Neuronal stem cell (in vitro differentiated cells): ENCODE measurements around the gene SZT2.

ENCODE experiments used
- DNase-seq: peaks from one replicate; pipeline ENCODE4 v3.0.0-alpha.2; 2013; ENCODE audit warnings: low spot score
- H2AFZ ChIP-seq: one replicate; pipeline ENCODE4 v1.6.1; 2013; ENCODE audit warnings: mild to moderate bottlenecking, low read length, inconsistent platforms
- H2AK5ac ChIP-seq: 2 replicates; pipeline ENCODE4 v1.6.1; 2013; ENCODE audit warnings: low read depth, mild to moderate bottlenecking, inconsistent platforms, low read length, moderate library complexity, mixed read lengths
- H2BK120ac ChIP-seq: 2 replicates; pipeline ENCODE4 v1.6.1; 2013; ENCODE audit warnings: low read depth, mild to moderate bottlenecking, inconsistent platforms, low read length, moderate library complexity, mixed read lengths
- H2BK12ac ChIP-seq: one replicate; pipeline ENCODE4 v1.6.1; 2013; ENCODE audit warnings: low read length, inconsistent platforms
- H2BK15ac ChIP-seq: 2 replicates; pipeline ENCODE4 v1.6.1; 2013; ENCODE audit warnings: mild to moderate bottlenecking, low read length, inconsistent platforms, mixed read lengths
- H2BK5ac ChIP-seq: one replicate; pipeline ENCODE4 v1.6.1; 2013; ENCODE audit warnings: inconsistent platforms, mild to moderate bottlenecking, low read length, moderate library complexity
- H3K14ac ChIP-seq: one replicate; pipeline ENCODE4 v1.6.1; 2013; ENCODE audit warnings: low read length, inconsistent platforms
- H3K18ac ChIP-seq: 2 replicates; pipeline ENCODE4 v1.6.1; 2013; ENCODE audit warnings: low read length, inconsistent platforms
- H3K23ac ChIP-seq: 2 replicates; pipeline ENCODE4 v1.6.1; 2013; ENCODE audit warnings: low read depth, mild to moderate bottlenecking, mixed read lengths, low read length, inconsistent platforms; ENCODE audit not compliant: poor library complexity
- H3K27ac ChIP-seq: replicated peaks from 3 replicates; pipeline ENCODE4 v1.5.1; 2013; ENCODE audit warnings: low read length, inconsistent platforms
- H3K27me3 ChIP-seq, 3 experiments: 2 replicates each; pipeline ENCODE4 v1.6.1; 2013; ENCODE audit warnings: low read length in 3 of 3, mild to moderate bottlenecking in 2 of 3, inconsistent platforms in 1 of 3, low read depth in 1 of 3, mixed read lengths in 1 of 3, moderate library complexity in 1 of 3; ENCODE audit not compliant: control insufficient read depth in 3 of 3, insufficient read depth in 3 of 3
- H3K36me3 ChIP-seq, 2 donors: replicated peaks in 1 of 2; 2 replicates each; pipeline ENCODE4 v1.6.1; 2013; ENCODE audit warnings: low read length in 2 of 2; ENCODE audit not compliant: control insufficient read depth in 2 of 2, insufficient read depth in 2 of 2
- H3K4ac ChIP-seq: 2 replicates; pipeline ENCODE4 v1.6.1; 2013; ENCODE audit warnings: inconsistent platforms, mild to moderate bottlenecking, low read length, moderate library complexity
- H3K4me1 ChIP-seq, 2 donors: 1 replicate in 1 of 2; 2 replicates in 1 of 2; pipeline ENCODE4 v1.6.1; 2013; ENCODE audit warnings: low read length in 2 of 2, low read depth in 1 of 2; ENCODE audit not compliant: control insufficient read depth in 2 of 2, insufficient read depth in 1 of 2
- H3K4me2 ChIP-seq: one replicate; pipeline ENCODE4 v1.6.1; 2013; ENCODE audit warnings: mild to moderate bottlenecking, low read length, inconsistent platforms; ENCODE audit not compliant: insufficient read depth, poor library complexity, severe bottlenecking
- H3K4me3 ChIP-seq, 2 donors: 2 replicates each; pipeline ENCODE4 v1.5.1; 2013; ENCODE audit warnings: low read length in 2 of 2, mild to moderate bottlenecking in 2 of 2, inconsistent platforms in 1 of 2, moderate library complexity in 1 of 2
- H3K79me1 ChIP-seq: one replicate; pipeline ENCODE4 v1.6.1; 2013; ENCODE audit warnings: low read depth, mild to moderate bottlenecking, inconsistent platforms, low read length, moderate library complexity
- H3K9ac ChIP-seq: one replicate; pipeline ENCODE4 v1.6.1; 2013; ENCODE audit warnings: mild to moderate bottlenecking, low read depth, low read length, inconsistent platforms; ENCODE audit not compliant: poor library complexity
- H3K9me3 ChIP-seq, 2 donors: replicated peaks in 1 of 2; 2 replicates each; pipeline versions ENCODE3 to v1.6.1; 2013; ENCODE audit warnings: low read length in 2 of 2, mild to moderate bottlenecking in 2 of 2, inconsistent platforms in 1 of 2, low read depth in 1 of 2, mixed read lengths in 1 of 2, moderate library complexity in 1 of 2; ENCODE audit not compliant: control insufficient read depth in 2 of 2, insufficient read depth in 1 of 2
- H4K8ac ChIP-seq: one replicate; pipeline ENCODE4 v1.6.1; 2013; ENCODE audit warnings: low read depth, mild to moderate bottlenecking, inconsistent platforms, low read length, moderate library complexity
- H4K91ac ChIP-seq: one replicate; pipeline ENCODE4 v1.6.1; 2013; ENCODE audit warnings: low read length, low read depth, mild to moderate bottlenecking, inconsistent platforms; ENCODE audit not compliant: poor library complexity
- WGBS, 2 donors: extraction: QIAGEN DNeasy Blood & Tissue Kit; methylation state at CpG; one replicate each; pipeline ENCODE4 v1.1.7; 2013; ENCODE audit warnings: missing lambda C conversion rate in 2 of 2, mixed read lengths in 1 of 2; ENCODE audit not compliant: insufficient read length in 2 of 2, insufficient replicate concordance in 1 of 2; ENCODE audit errors: extremely low coverage in 2 of 2; 5-methylcytosine and 5-hydroxymethylcytosine counted together

The SZT2 gene

DNA sequence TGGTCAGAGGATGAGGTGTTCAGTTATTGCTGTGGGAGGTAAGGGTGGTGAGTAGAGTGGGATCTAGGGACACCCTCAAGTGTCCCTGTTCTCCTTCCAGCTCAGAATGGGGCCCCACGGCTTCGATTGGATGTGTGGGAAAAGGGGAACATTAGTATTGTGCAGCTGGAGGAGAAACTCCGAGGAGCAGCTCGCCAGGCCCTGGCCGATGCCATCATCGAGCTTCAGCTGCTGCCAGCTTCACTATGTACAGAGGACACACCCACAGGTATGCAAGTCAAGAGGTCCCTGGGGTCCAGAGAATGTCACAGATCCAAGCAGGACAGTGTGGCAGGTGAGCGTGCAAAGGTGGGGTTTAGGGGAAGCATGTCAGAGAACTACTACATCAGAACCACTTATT lies 50.1 kb downstream of the SZT2 start:
- DNase-seq: no peak
- H3K36me3 ChIP-seq: peaks cover 29 to 79% of the 10 kb centered on the region in 2 donors
- no CpG with 5 or more reads among the region's 7 CpGs for WGBS, 2 donors

DNA sequence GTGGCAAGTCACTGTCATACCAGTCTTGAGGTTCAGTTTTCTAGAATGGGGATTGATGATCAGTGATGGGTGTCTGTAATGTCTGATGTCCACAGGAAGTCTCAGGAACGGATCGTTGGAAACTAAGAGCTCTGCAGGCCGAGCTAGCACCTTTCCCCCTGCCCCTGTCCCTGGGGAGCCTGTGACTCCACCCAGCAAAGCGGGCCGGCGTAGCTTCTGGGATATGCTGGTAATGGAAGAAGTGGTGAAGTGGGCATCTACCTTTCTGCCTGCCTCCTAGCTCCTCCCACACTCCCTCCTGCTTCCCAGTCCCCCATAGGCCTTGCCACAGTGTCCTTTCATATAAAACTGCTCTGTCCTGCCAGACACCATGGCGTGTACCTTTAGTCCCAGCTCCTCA lies 50.7 kb downstream of the SZT2 start:
- no peak overlapping the region for H2AFZ ChIP-seq
- no peak overlapping the region for H3K4me2 ChIP-seq
- no peak overlapping the region for H3K14ac ChIP-seq
- H2BK120ac ChIP-seq: no peak overlapping the region
- H2BK15ac ChIP-seq: no peak overlapping the region
- H3K18ac ChIP-seq: no peak overlapping the region
- no CpG with 5 or more reads among the region's 7 CpGs for WGBS, 2 donors
- H3K4me1 ChIP-seq: peaks cover 10 to 20% of the 10 kb centered on the region in 2 donors
- no peak overlapping the region for H3K4ac ChIP-seq
- no peak overlapping the region for H3K9ac ChIP-seq
- no peaks in the 10 kb centered on the region for H3K79me1 ChIP-seq
- no peak overlapping the region for H3K27ac ChIP-seq
- H3K23ac ChIP-seq: no peak overlapping the region
- no peak overlapping the region for H2AK5ac ChIP-seq
- no peak overlapping the region for H3K4me3 ChIP-seq
- H3K36me3 ChIP-seq: peaks cover 26 to 79% of the 10 kb centered on the region in 2 donors
- H4K91ac ChIP-seq: no peak overlapping the region
- no peak overlapping the region for H2BK12ac ChIP-seq
- no peaks in the 10 kb centered on the region for H3K9me3 ChIP-seq
- H3K27me3 ChIP-seq: no peaks in the 10 kb centered on the region
- H2BK5ac ChIP-seq: no peak overlapping the region
- no peak overlapping the region for H4K8ac ChIP-seq
- no peak for DNase-seq

More for the DNA sequence above, 50.1 kb downstream of the SZT2 start:
- no peak overlapping the region for H3K27ac ChIP-seq
- no peak overlapping the region for H3K4me2 ChIP-seq
- H2BK15ac ChIP-seq: no peak overlapping the region
- H4K91ac ChIP-seq: no peak overlapping the region
- H3K4me3 ChIP-seq: no peak overlapping the region
- no peaks in the 10 kb centered on the region for H3K9me3 ChIP-seq
- H3K4me1 ChIP-seq: peaks cover 10 to 22% of the 10 kb centered on the region in 2 donors
- H2BK12ac ChIP-seq: no peak overlapping the region
- no peaks in the 10 kb centered on the region for H3K27me3 ChIP-seq
- no peaks in the 10 kb centered on the region for H3K79me1 ChIP-seq
- H3K14ac ChIP-seq: no peak overlapping the region
- no peak overlapping the region for H3K9ac ChIP-seq
- no peak overlapping the region for H3K4ac ChIP-seq
- H3K23ac ChIP-seq: no peak overlapping the region
- no peak overlapping the region for H4K8ac ChIP-seq
- no peak overlapping the region for H3K18ac ChIP-seq
- no peak overlapping the region for H2AFZ ChIP-seq
- H2BK5ac ChIP-seq: no peak overlapping the region
- no peak overlapping the region for H2AK5ac ChIP-seq
- no peak overlapping the region for H2BK120ac ChIP-seq

DNA sequence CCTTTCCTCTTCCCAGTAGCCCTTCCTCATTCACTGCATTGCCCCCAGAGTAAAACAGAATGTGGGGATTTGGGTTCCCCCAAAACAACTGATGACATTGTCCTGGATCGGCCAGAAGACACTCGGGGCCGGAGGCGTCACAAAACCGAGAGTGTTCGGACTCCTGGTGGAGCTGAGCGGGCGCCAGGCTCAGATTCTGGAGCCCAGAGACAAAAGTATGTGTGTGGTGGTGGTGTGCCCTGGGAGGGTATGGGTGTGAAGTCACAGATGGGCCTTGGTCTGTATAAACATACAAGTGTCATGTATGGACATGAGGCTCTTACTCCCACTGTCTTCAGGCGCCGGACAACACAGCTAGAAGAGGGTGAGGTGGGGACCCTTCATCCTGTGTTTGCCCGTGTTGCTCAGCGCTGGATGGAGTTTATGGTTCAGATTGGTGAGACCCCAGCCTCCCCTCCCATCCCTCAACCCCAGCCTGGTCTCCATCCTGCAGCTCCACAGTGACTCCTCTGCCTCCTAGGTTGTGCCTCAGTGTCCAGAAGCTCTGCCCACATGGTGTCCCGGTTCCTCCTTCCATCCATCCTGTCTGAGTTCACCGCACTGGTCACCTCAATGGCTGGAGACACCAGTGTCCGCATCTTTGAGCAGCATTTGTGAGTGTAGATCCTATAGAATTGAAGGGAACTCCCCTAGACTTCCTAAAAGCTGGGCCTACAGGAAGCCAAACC lies 51.6 kb downstream of the SZT2 start:
- WGBS, 2 donors: no CpG with 5 or more reads among the region's 15 CpGs
- H3K4me2 ChIP-seq: no peak overlapping the region

DNA sequence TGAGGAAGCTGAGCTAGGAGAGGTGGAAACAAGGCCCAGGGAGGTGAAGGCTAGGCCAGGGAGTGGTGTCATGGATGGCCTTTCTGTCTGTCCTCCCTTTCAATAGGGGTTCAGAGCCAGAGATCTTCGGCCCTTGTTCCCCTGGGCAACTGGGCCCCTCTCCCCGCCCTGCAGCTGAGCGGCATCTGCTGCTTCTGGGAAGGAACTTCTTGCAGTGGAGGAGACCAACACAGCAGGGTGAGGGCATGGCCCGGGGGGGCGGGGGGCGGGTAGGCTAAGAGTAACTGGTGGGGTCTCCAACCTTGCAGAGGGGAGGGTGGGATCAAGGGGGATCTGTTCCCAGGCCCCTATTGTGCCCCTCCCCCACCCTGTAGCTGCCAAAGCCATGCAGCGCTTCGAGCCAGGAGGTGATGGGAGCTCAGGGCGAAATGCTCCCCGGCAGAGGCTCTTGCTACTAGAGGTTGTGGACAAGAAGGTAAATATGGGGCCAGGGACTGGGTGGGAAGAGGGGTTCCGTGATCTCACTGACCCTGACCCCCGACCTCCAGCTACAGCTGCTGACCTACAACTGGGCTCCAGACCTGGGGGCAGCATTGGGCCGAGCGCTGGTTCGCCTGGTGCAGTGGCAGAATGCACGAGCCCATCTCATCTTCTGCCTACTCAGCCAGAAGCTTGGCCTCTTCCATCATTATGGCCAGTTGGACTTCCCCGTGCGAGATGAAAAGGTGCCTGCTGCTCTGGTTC lies 52.4 kb downstream of the SZT2 start:
- WGBS, 2 donors: no CpG with 5 or more reads among the region's 18 CpGs
- H2BK15ac ChIP-seq: no peak overlapping the region
- H3K36me3 ChIP-seq: peaks cover 37 to 95% of the 10 kb centered on the region in 2 donors
- no peak overlapping the region for H3K9ac ChIP-seq
- no peak overlapping the region for H3K4me3 ChIP-seq
- H3K4me2 ChIP-seq: no peak overlapping the region
- no peak for DNase-seq
- no peaks in the 10 kb centered on the region for H3K79me1 ChIP-seq
- no peak overlapping the region for H2BK12ac ChIP-seq
- no peak overlapping the region for H3K23ac ChIP-seq
- no peak overlapping the region for H2BK5ac ChIP-seq
- H2AFZ ChIP-seq: no peak overlapping the region
- peaks cover 4 to 6% of the 10 kb centered on the region in 2 donors for H3K4me1 ChIP-seq
- no peaks in the 10 kb centered on the region for H3K27me3 ChIP-seq
- H2BK120ac ChIP-seq: no peak overlapping the region
- H3K18ac ChIP-seq: peak overlapping the region; percentile 9
- H3K4ac ChIP-seq: no peak overlapping the region
- H4K8ac ChIP-seq: no peak overlapping the region
- H4K91ac ChIP-seq: no peak overlapping the region
- no peak overlapping the region for H3K27ac ChIP-seq
- H2AK5ac ChIP-seq: no peak overlapping the region
- H3K14ac ChIP-seq: no peak overlapping the region
- H3K9me3 ChIP-seq: no peaks in the 10 kb centered on the region

More for the DNA sequence above, 51.6 kb downstream of the SZT2 start:
- H3K4me3 ChIP-seq: no peak overlapping the region
- no peak overlapping the region for H2BK120ac ChIP-seq
- H4K91ac ChIP-seq: no peak overlapping the region
- H3K27me3 ChIP-seq: no peaks in the 10 kb centered on the region
- H3K18ac ChIP-seq: no peak overlapping the region
- H3K14ac ChIP-seq: no peak overlapping the region
- no peak overlapping the region for H2BK12ac ChIP-seq
- H3K79me1 ChIP-seq: no peaks in the 10 kb centered on the region
- H3K9ac ChIP-seq: no peak overlapping the region
- no peak overlapping the region for H2BK5ac ChIP-seq
- H3K4me1 ChIP-seq: peaks cover 10 to 11% of the 10 kb centered on the region in 2 donors
- DNase-seq: no peak
- no peak overlapping the region for H2AFZ ChIP-seq
- H2BK15ac ChIP-seq: no peak overlapping the region
- H2AK5ac ChIP-seq: no peak overlapping the region
- H3K9me3 ChIP-seq: no peaks in the 10 kb centered on the region
- no peak overlapping the region for H3K4ac ChIP-seq
- H3K36me3 ChIP-seq: peaks cover 32 to 88% of the 10 kb centered on the region in 2 donors
- H3K27ac ChIP-seq: no peak overlapping the region
- no peak overlapping the region for H4K8ac ChIP-seq
- H3K23ac ChIP-seq: no peak overlapping the region
